ENCODE results near the gene RARA.

Gene RARA

GRCh38 chr17:40333781-40334448, 24.9 kb downstream of the RARA start:
- Histone ChIP-seq H3K4me3 (no peak overlapping the region), H3K9me3 (no peaks in the 10 kb centered on the region), H3K27me3 (ENCODE audit: low read depth) (no peaks in the 10 kb centered on the region), H3K36me3 (replicated peaks) (peaks cover 4% of the 10 kb centered on the region; the same call in 1 of the 2 replicates), H3K4me1 (no peaks in the 10 kb centered on the region)
- in situ Hi-C loops (cut with MboI; ENCODE audit: low sequenced_read_pairs), result no loop called here
- DNase-seq (ENCODE audit: low spot score in 2 of 2), result no peak

GRCh38 chr17:40335620-40336019, 26.6 kb downstream of the RARA start:
- Histone ChIP-seq H3K4me3 (no peak overlapping the region), H3K36me3 (replicated peaks) (peaks cover 4% of the 10 kb centered on the region; the same call in 1 of the 2 replicates), H3K9me3 (no peaks in the 10 kb centered on the region), H3K27me3 (ENCODE audit: low read depth) (no peaks in the 10 kb centered on the region), H3K4me1 (no peaks in the 10 kb centered on the region)
- in situ Hi-C loops (cut with MboI; ENCODE audit: low sequenced_read_pairs), result no loop called here
- no peak for DNase-seq (ENCODE audit: low spot score in 2 of 2)

GRCh38 chr17:40337351-40337750, 28.4 kb downstream of the RARA start:
- Histone ChIP-seq H3K9me3 (no peaks in the 10 kb centered on the region), H3K27me3 (ENCODE audit: low read depth) (no peaks in the 10 kb centered on the region), H3K4me1 (no peaks in the 10 kb centered on the region), H3K36me3 (replicated peaks) (0 out of 2 replicates have a peak, but pooled peaks cover 4% of the 10 kb centered on the region), H3K4me3 (no peak overlapping the region)
- DNase-seq (ENCODE audit: low spot score in 2 of 2), result no peak
- in situ Hi-C loops (cut with MboI; ENCODE audit: low sequenced_read_pairs), result no loop called here

GRCh38 chr17:40338058-40338457, 29.1 kb downstream of the RARA start:
- H3K4me3 ChIP-seq, result no peak overlapping the region
- H3K27me3 ChIP-seq (ENCODE audit: low read depth), result no peaks in the 10 kb centered on the region
- H3K36me3 ChIP-seq (replicated peaks), result no peaks in the 10 kb centered on the region
- no peak for DNase-seq (ENCODE audit: low spot score in 2 of 2)
- H3K9me3 ChIP-seq, result no peaks in the 10 kb centered on the region
- H3K4me1 ChIP-seq, result no peaks in the 10 kb centered on the region
- in situ Hi-C loops (cut with MboI; ENCODE audit: low sequenced_read_pairs), result no loop called here

GRCh38 chr17:40338941-40339649, 30.1 kb downstream of the RARA start:
- H3K27me3 ChIP-seq (ENCODE audit: low read depth), result no peaks in the 10 kb centered on the region
- no peaks in the 10 kb centered on the region for H3K9me3 ChIP-seq
- no peak for DNase-seq (ENCODE audit: low spot score in 2 of 2)
- H3K4me3 ChIP-seq, result no peak overlapping the region
- in situ Hi-C loops (cut with MboI; ENCODE audit: low sequenced_read_pairs), result no loop called here
- no peaks in the 10 kb centered on the region for H3K4me1 ChIP-seq
- H3K36me3 ChIP-seq (replicated peaks), result no peaks in the 10 kb centered on the region

GRCh38 chr17:40340327-40340726, 31.3 kb downstream of the RARA start:
- in situ Hi-C loops (cut with MboI; ENCODE audit: low sequenced_read_pairs), result no loop called here
- Histone ChIP-seq H3K9me3 (no peaks in the 10 kb centered on the region), H3K4me1 (peaks cover 3% of the 10 kb centered on the region), H3K4me3 (no peak overlapping the region), H3K27me3 (ENCODE audit: low read depth) (no peaks in the 10 kb centered on the region), H3K36me3 (replicated peaks) (no peaks in the 10 kb centered on the region)
- no peak for DNase-seq (ENCODE audit: low spot score in 2 of 2)

GRCh38 chr17:40340880-40341807, 32.2 kb downstream of the RARA start:
- H3K27me3 ChIP-seq (ENCODE audit: low read depth), result no peaks in the 10 kb centered on the region
- in situ Hi-C loops (cut with MboI; ENCODE audit: low sequenced_read_pairs), result no loop called here
- no peak overlapping the region for H3K4me3 ChIP-seq
- H3K36me3 ChIP-seq (replicated peaks), result no peaks in the 10 kb centered on the region
- H3K9me3 ChIP-seq, result no peaks in the 10 kb centered on the region
- no peak for DNase-seq (ENCODE audit: low spot score in 2 of 2)
- H3K4me1 ChIP-seq, result peaks cover 11% of the 10 kb centered on the region

- Histone ChIP-seq H3K4me3 (no peak overlapping the region), H3K27me3 (ENCODE audit: low read depth) (no peaks in the 10 kb centered on the region), H3K36me3 (replicated peaks) (no peaks in the 10 kb centered on the region), H3K4me1 (peaks cover 20% of the 10 kb centered on the region), H3K9me3 (no peaks in the 10 kb centered on the region)
- no peak for DNase-seq (ENCODE audit: low spot score in 2 of 2)
- in situ Hi-C loops (cut with MboI; ENCODE audit: low sequenced_read_pairs), result no loop called here
Observed at GRCh38 chr17:40341808-40342503, 33.0 kb downstream of the RARA start.

GRCh38 chr17:40342504-40343218, 33.7 kb downstream of the RARA start:
- in situ Hi-C loops (cut with MboI; ENCODE audit: low sequenced_read_pairs), result no loop called here

GRCh38 chr17:40343219-40344119, 34.5 kb downstream of the RARA start:
- Histone ChIP-seq H3K36me3 (replicated peaks) (no peaks in the 10 kb centered on the region), H3K4me3 (no peak overlapping the region), H3K4me1 (peaks cover 22% of the 10 kb centered on the region), H3K27me3 (ENCODE audit: low read depth) (no peaks in the 10 kb centered on the region), H3K9me3 (no peaks in the 10 kb centered on the region)
- no peak for DNase-seq (ENCODE audit: low spot score in 2 of 2)
- in situ Hi-C loops (cut with MboI; ENCODE audit: low sequenced_read_pairs), result no loop called here

More at GRCh38 chr17:40342504-40343218, 33.7 kb downstream of the RARA start:
- Histone ChIP-seq H3K36me3 (replicated peaks) (no peaks in the 10 kb centered on the region), H3K4me1 (peaks cover 22% of the 10 kb centered on the region), H3K4me3 (no peak overlapping the region), H3K9me3 (no peaks in the 10 kb centered on the region), H3K27me3 (ENCODE audit: low read depth) (no peaks in the 10 kb centered on the region)
- no peak for DNase-seq (ENCODE audit: low spot score in 2 of 2)

- Histone ChIP-seq H3K9me3 (no peaks in the 10 kb centered on the region), H3K4me3 (no peak overlapping the region), H3K36me3 (replicated peaks) (no peaks in the 10 kb centered on the region), H3K4me1 (peaks cover 22% of the 10 kb centered on the region), H3K27me3 (ENCODE audit: low read depth) (no peaks in the 10 kb centered on the region)
- DNase-seq (ENCODE audit: low spot score in 2 of 2), result no peak
- in situ Hi-C loops (cut with MboI; ENCODE audit: low sequenced_read_pairs), result no loop called here
Observed at GRCh38 chr17:40344421-40345160, 35.6 kb downstream of the RARA start.
